Keratinocyte (primary cell): ENCODE measurements around the gene ADGRV1. TPM values are rescaled to one million over a fixed set of nuclear protein-coding genes. Genes with fewer than 3 reads are reported as not detected.

Experiments
- DNase-seq: peaks from one replicate; pipeline ENCODE4 v3.0.0-alpha.2; 2011; ENCODE audit warnings: low read depth, missing footprints, low spot score
- FAIRE-seq: peaks from 2 replicates; lab custom pipeline; 2011; peaks lifted over from hg19 to GRCh38; lab: Jason Lieb, UNC
- H2AFZ ChIP-seq: 2 replicates; pipeline ENCODE4 v1.6.0; 2012; ENCODE audit warnings: low read length, control low read depth, inconsistent platforms; ENCODE audit not compliant: control insufficient read depth
- H3K27ac ChIP-seq: 2 replicates; pipeline ENCODE4 v1.5.1; 2011; ENCODE audit warnings: low read length; ENCODE audit not compliant: control insufficient read depth, insufficient read depth
- H3K27me3 ChIP-seq: 3 replicates; pipeline ENCODE4 v1.6.0; 2011; ENCODE audit warnings: low read length; ENCODE audit not compliant: control insufficient read depth, insufficient read depth; ENCODE audit errors: extremely low read depth
- H3K36me3 ChIP-seq, 2 experiments: 2 replicates in 1 of 2; 3 replicates in 1 of 2; pipeline ENCODE4 v1.5.1; 2011; ENCODE audit warnings: low read length in 2 of 2, mild to moderate bottlenecking in 1 of 2; ENCODE audit not compliant: control insufficient read depth in 2 of 2, insufficient read depth in 2 of 2; ENCODE audit errors: extremely low read depth in 1 of 2
- H3K4me1 ChIP-seq: 3 replicates; pipeline ENCODE4 v1.5.1; 2011; ENCODE audit warnings: low read length; ENCODE audit not compliant: control insufficient read depth, insufficient read depth; ENCODE audit errors: extremely low read depth
- H3K4me2 ChIP-seq: 3 replicates; pipeline ENCODE4 v1.6.0; 2011; ENCODE audit warnings: low read depth, low read length; ENCODE audit not compliant: control insufficient read depth, insufficient read depth; ENCODE audit errors: extremely low read depth
- H3K4me3 ChIP-seq, 3 experiments: fragments of 200-600 bp in 1 of 3; sonication (generic) in 1 of 3; 2 replicates in 2 of 3; 3 replicates in 1 of 3; pipeline ENCODE4 v1.5.1; 2011 to 2016; ENCODE audit warnings: low read length in 3 of 3, mild to moderate bottlenecking in 3 of 3, control low read depth in 2 of 3, inconsistent platforms in 1 of 3, low read depth in 1 of 3, mixed read lengths in 1 of 3, mixed run types in 1 of 3, moderate library complexity in 1 of 3; ENCODE audit not compliant: control insufficient read depth in 2 of 3, insufficient read depth in 2 of 3; ENCODE audit errors: extremely low read depth in 1 of 3
- H3K79me2 ChIP-seq: 2 replicates; pipeline ENCODE4 v1.6.0; 2012; ENCODE audit warnings: low read length; ENCODE audit not compliant: control insufficient read depth, insufficient read depth
- H3K9ac ChIP-seq: 3 replicates; pipeline ENCODE4 v1.6.0; 2011; ENCODE audit warnings: low read length; ENCODE audit not compliant: control insufficient read depth, insufficient read depth; ENCODE audit errors: extremely low read depth
- H3K9me1 ChIP-seq: 3 replicates; pipeline ENCODE4 v1.6.0; 2011; ENCODE audit warnings: low read length; ENCODE audit not compliant: control insufficient read depth, insufficient read depth; ENCODE audit errors: extremely low read depth
- H3K9me3 ChIP-seq: 2 replicates; pipeline ENCODE4 v1.5.1; 2012; ENCODE audit warnings: low read depth, low read length; ENCODE audit not compliant: control insufficient read depth
- H4K20me1 ChIP-seq: 3 replicates; pipeline ENCODE4 v1.6.0; 2011; ENCODE audit warnings: low read length; ENCODE audit not compliant: control insufficient read depth, insufficient read depth; ENCODE audit errors: extremely low read depth
- CTCF ChIP-seq, 3 experiments: IDR thresholded peaks in 1 of 3; conservative IDR thresholded peaks in 1 of 3; optimal IDR thresholded peaks in 1 of 3; 2 replicates in 2 of 3; 3 replicates in 1 of 3; pipeline versions ENCODE3 to v1.5.1; 2011; ENCODE audit warnings: low read length in 3 of 3, mild to moderate bottlenecking in 3 of 3, moderate library complexity in 2 of 3, control low read depth in 1 of 3, inconsistent platforms in 1 of 3; ENCODE audit not compliant: insufficient read depth in 2 of 3; ENCODE audit errors: extremely low read depth in 1 of 3
- EZH2 ChIP-seq: IDR thresholded peaks from one replicate; pipeline ENCODE4 v1.6.1; 2012; ENCODE audit warnings: inconsistent platforms, mild to moderate bottlenecking, low read length, moderate library complexity
- dilution Hi-C: fragments of 300-500 bp; cut with MboI; formaldehyde crosslinking; loops from one replicate; pipeline ENCODE4 v1.7.0; 2020; ENCODE audit warnings: low sequenced_read_pairs; ENCODE audit not compliant: extremely low pct_ligation_motif_present
- polyA plus RNA-seq, 5 experiments: library from polyadenylated mRNA; depleted of rRNA in 3 of 5; stranded (reverse) in 3 of 5; stranded (forward) in 1 of 5; unstranded in 1 of 5; fragments of >200 nt; gene quantifications; 1 replicate in 1 of 5; 2 replicates in 3 of 5; 3 replicates in 1 of 5; pipeline versions ENCODE4 v1.2.1 to v1.2.3, GENCODE V29; 2011 to 2012; ENCODE audit warnings: missing spikeins in 2 of 5, low read depth in 1 of 5, low replicate concordance in 1 of 5

The ADGRV1 gene
- polyA plus RNA-seq, 1 donor (not counting 4 experiments of a cell fraction or from before 2014, with no cell fraction given): 0.05 TPM

GRCh38 chr5:91070761-91071550, 512.4 kb downstream of the ADGRV1 start:
- Histone ChIP-seq H4K20me1 (no peaks in the 10 kb centered on the region), H3K4me1 (peaks cover 3% of the 10 kb centered on the region), H3K27ac (no peak overlapping the region), H3K36me3 (no peaks in the 10 kb centered on the region), H2AFZ (no peak overlapping the region), H3K27me3 (no peaks in the 10 kb centered on the region), H3K9me1 (no peaks in the 10 kb centered on the region), H3K79me2 (no peaks in the 10 kb centered on the region), H3K4me2 (no peak overlapping the region), H3K9ac (no peak overlapping the region), H3K4me3 (no peak overlapping the region), H3K9me3 (no peaks in the 10 kb centered on the region)
- TF ChIP-seq CTCF (optimal IDR thresholded peaks at IDR 0.05 in 1 of 3, IDR thresholded peaks at IDR 0.05 in 1 of 3, conservative IDR thresholded peaks at IDR 0.05 in 1 of 3; ENCODE audit: extremely low read depth in 1 of 3, insufficient read depth in 2 of 3, low read length in 3 of 3) (no peak), EZH2 (no peak)
- dilution Hi-C loops: no loop called here
- no peak for DNase-seq
- FAIRE-seq: no peak

GRCh38 chr5:91072881-91073280, 514.3 kb downstream of the ADGRV1 start:
- Histone ChIP-seq H3K27me3 (no peaks in the 10 kb centered on the region), H3K4me1 (peaks cover 12% of the 10 kb centered on the region), H2AFZ (no peak overlapping the region), H4K20me1 (no peaks in the 10 kb centered on the region), H3K36me3 (no peaks in the 10 kb centered on the region), H3K9ac (no peak overlapping the region), H3K9me3 (no peaks in the 10 kb centered on the region), H3K9me1 (no peaks in the 10 kb centered on the region), H3K27ac (no peak overlapping the region), H3K79me2 (no peaks in the 10 kb centered on the region), H3K4me2 (no peak overlapping the region), H3K4me3 (no peak overlapping the region)
- dilution Hi-C loops: no loop called here
- no peak for FAIRE-seq
- TF ChIP-seq CTCF (optimal IDR thresholded peaks at IDR 0.05 in 1 of 3, IDR thresholded peaks at IDR 0.05 in 1 of 3, conservative IDR thresholded peaks at IDR 0.05 in 1 of 3; ENCODE audit: extremely low read depth in 1 of 3, insufficient read depth in 2 of 3, low read length in 3 of 3): no peak
- TF ChIP-seq EZH2: no peak
- DNase-seq: no peak
